PFSK-1 (cell line): ENCODE results near the gene PET100. TPM values are rescaled to one million over a fixed set of nuclear protein-coding genes. Genes with fewer than 3 reads are reported as not detected.

Experiments
- FOXP2 ChIP-seq: optimal IDR thresholded peaks from 2 replicates; pipeline ENCODE3; 2011; ENCODE audit warnings: borderline replicate concordance, control low read depth, inconsistent platforms; ENCODE audit not compliant: insufficient read depth; ENCODE audit errors: extremely low read length, extremely low read depth
- POLR2AphosphoS5 ChIP-seq: IDR thresholded peaks from 2 replicates; pipeline ENCODE4 v1.6.1; 2012; ENCODE audit warnings: low read depth, mild to moderate bottlenecking, control low read depth, low read length, moderate library complexity
- REST ChIP-seq, 2 experiments: IDR thresholded peaks; 2 replicates each; pipeline versions ENCODE4 v1.6.1 to v1.8.0; 2011 to 2012; ENCODE audit warnings: low read depth in 2 of 2, low read length in 2 of 2, control low read depth in 1 of 2, inconsistent platforms in 1 of 2, mild to moderate bottlenecking in 1 of 2, moderate library complexity in 1 of 2; ENCODE audit not compliant: insufficient read depth in 1 of 2
- SIN3A ChIP-seq: IDR thresholded peaks from 2 replicates; pipeline ENCODE4 v1.6.1; 2012; ENCODE audit warnings: mild to moderate bottlenecking, low read length, moderate library complexity, borderline replicate concordance; ENCODE audit not compliant: insufficient read depth
- TAF1 ChIP-seq: IDR thresholded peaks from 2 replicates; pipeline ENCODE4 v1.6.1; 2012; ENCODE audit warnings: low read length, control low read depth, borderline replicate concordance; ENCODE audit not compliant: insufficient read depth
- polyA plus RNA-seq: library from polyadenylated mRNA; unstranded; fragments of >200 nt; gene quantifications from one replicate; pipeline ENCODE4 v1.2.1, GENCODE V29; 2012; ENCODE audit warnings: low read depth, missing spikeins; ENCODE audit not compliant: insufficient read length

The PET100 gene
- 65.7 TPM for polyA plus RNA-seq

GRCh38 chr19:7629347-7630054 lies at the start of gene PET100, which contains the start of gene XAB2:
Gene PET100, plus strand, starts transcription at chr19:7629793. Its CDS starts 41 bp downstream, at chr19:7629834.
Gene XAB2, minus strand, starts transcription at chr19:7629545. Its CDS starts 18 bp downstream, at chr19:7629527.
- TF ChIP-seq TAF1 (peak; percentile 72; the same call in 1 of the 2 replicates), POLR2AphosphoS5 (peak; percentile 69), FOXP2 (no peak), SIN3A (0 out of 2 replicates have a peak, but pooled peaks have one; percentile 50), REST (IDR thresholded peaks at IDR 0.05; ENCODE audit: insufficient read depth in 1 of 2, low read depth in 2 of 2, low read length in 2 of 2) (peak in 1 of 2 experiments; percentile 35; a peak in 1 of 4 replicates)

GRCh38 chr19:7582446-7582845 lies 47.1 kb upstream of the PET100 start:
- TF ChIP-seq FOXP2 (no peak), REST (IDR thresholded peaks at IDR 0.05; ENCODE audit: insufficient read depth in 1 of 2, low read depth in 2 of 2, low read length in 2 of 2) (no peak), TAF1 (no peak)

- TF ChIP-seq FOXP2 (no peak), TAF1 (no peak), POLR2AphosphoS5 (no peak), SIN3A (no peak), REST (IDR thresholded peaks at IDR 0.05; ENCODE audit: insufficient read depth in 1 of 2, low read depth in 2 of 2, low read length in 2 of 2) (no peak)
Measured at GRCh38 chr19:7589822-7590221, 39.8 kb upstream of the PET100 start.

GRCh38 chr19:7590256-7590655 lies 39.3 kb upstream of the PET100 start:
- TF ChIP-seq TAF1, result no peak

- no peak for TF ChIP-seq REST (IDR thresholded peaks at IDR 0.05; ENCODE audit: insufficient read depth in 1 of 2, low read depth in 2 of 2, low read length in 2 of 2)
- TF ChIP-seq POLR2AphosphoS5, result no peak
- TF ChIP-seq FOXP2, result no peak
- no peak for TF ChIP-seq SIN3A
- no peak for TF ChIP-seq TAF1
Measured at GRCh38 chr19:7595466-7596133, 34.0 kb upstream of the PET100 start, which contains the start of gene CAMSAP3. Gene CAMSAP3, plus strand, starts transcription at chr19:7595863. Its CDS starts 140 bp downstream, at chr19:7596003.
